Measurements from ENCODE around the gene GATA2.

The GATA2 gene

DNA sequence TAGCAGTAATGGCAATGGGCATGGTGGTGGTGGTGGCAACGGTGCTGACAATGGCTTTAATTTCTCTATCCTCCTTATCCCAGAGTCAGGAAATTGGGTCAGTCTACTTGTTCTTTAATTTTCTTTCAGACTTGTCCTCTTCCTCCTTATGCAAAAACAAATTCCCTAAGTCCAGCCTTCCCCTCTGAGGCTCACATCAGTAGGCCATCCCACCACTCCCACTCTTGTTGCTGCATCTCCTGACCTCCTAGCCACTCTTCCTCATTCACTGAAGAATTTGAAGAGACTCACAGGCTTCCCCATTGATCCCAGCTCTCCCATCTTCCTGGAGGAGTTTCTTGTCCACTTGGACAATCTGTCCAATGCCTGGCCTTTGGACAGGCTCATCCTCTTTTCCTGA, 46.2 kb downstream of the GATA2 start:
- H3K27me3 Mint-ChIP-seq: peaks cover 12 to 36% of the 10 kb centered on the region in 2 donors
- peaks cover 4% of the 10 kb centered on the region for H3K36me3 Mint-ChIP-seq (ENCODE audit: insufficient read depth)
- DNase-seq: no peak
- no peak overlapping the region for H3K27ac Mint-ChIP-seq
- H3K9me3 Mint-ChIP-seq: peaks cover 3 to 17% of the 10 kb centered on the region in 2 donors
- no peak overlapping the region for H3K4me3 Mint-ChIP-seq
- peaks cover 8 to 13% of the 10 kb centered on the region in 2 donors for H3K4me1 Mint-ChIP-seq (ENCODE audit: low read depth in 2 of 2)
- no peak for ATAC-seq (replicated peaks)

DNA sequence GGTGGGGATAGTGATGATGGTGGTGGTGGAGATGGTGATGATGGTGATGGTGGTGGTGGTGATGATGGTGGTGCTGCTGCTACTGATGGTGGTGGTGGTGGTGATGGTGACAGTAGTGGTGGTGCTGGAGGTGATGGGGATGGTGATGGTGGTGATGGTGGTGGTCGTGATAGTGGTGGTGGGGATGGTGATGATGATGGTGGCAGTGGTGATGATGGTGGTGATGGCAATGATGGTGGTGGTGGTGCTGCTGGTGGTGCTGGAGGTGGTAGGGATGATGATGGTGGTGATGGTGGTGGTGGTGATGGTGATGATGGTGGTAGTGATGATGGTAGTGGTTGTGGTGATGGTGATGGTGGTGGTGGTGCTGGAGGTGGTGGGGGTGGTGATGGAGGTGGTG, 47.6 kb downstream of the GATA2 start:
- no peak overlapping the region for H3K27ac Mint-ChIP-seq
- peaks cover 3 to 17% of the 10 kb centered on the region in 2 donors for H3K9me3 Mint-ChIP-seq
- no peak for DNase-seq
- no peak for ATAC-seq (replicated peaks)
- H3K4me3 Mint-ChIP-seq: no peak overlapping the region
- H3K27me3 Mint-ChIP-seq: peaks cover 9 to 35% of the 10 kb centered on the region in 2 donors
- peaks cover 8 to 12% of the 10 kb centered on the region in 2 donors for H3K4me1 Mint-ChIP-seq (ENCODE audit: low read depth in 2 of 2)
- H3K36me3 Mint-ChIP-seq (ENCODE audit: insufficient read depth): peaks cover 7% of the 10 kb centered on the region

DNA sequence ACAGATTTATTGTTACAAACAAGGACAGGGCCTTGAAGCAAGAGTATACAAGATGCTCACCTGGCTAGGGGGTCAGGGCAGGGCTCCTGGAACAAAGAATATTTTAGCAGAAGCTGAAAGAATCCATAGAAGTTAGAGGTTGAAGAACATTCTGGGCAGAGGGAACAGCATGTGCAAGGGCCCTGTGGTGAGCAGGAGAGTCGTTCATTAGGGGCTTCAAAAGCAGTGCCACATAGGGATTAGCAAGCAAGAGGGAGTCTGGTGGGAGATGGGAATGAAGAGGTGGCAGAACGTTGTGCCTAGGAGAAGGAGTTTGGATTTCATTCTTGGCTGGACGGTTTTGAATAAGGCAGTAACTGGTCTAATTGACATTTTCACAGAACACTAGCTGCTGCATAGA, 49.2 kb downstream of the GATA2 start:
- peaks cover 7% of the 10 kb centered on the region for H3K36me3 Mint-ChIP-seq (ENCODE audit: insufficient read depth)
- H3K9me3 Mint-ChIP-seq: peaks cover 3 to 17% of the 10 kb centered on the region in 2 donors
- H3K4me3 Mint-ChIP-seq: no peak overlapping the region
- peaks cover 5% of the 10 kb centered on the region in 2 donors for H3K4me1 Mint-ChIP-seq (ENCODE audit: low read depth in 2 of 2)
- DNase-seq (no peak), ATAC-seq (replicated peaks) (no peak)
- H3K27ac Mint-ChIP-seq: no peak overlapping the region
- H3K27me3 Mint-ChIP-seq: peaks cover 20 to 44% of the 10 kb centered on the region in 2 donors

DNA sequence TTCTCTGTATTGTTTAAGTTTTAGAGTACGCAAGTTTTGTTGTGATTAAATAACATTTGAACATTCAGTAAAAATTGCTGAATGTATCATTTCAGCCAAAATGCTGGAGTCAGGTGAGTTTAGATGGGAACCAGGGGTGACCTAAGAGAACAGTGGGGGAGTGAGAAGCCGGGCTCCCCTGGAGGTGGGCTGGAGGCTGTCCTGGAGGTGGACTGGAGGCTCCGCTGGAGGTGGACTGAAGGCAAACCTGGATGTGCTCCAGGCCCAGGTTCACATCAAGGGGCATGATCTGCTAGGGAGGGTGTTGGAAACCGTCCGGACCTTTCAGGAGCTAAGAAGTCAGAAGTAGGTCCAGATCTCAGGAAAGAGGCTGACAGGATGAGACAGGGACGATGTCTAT, 50.1 kb downstream of the GATA2 start:
- H3K27me3 Mint-ChIP-seq: peaks cover 25 to 49% of the 10 kb centered on the region in 2 donors
- H3K27ac Mint-ChIP-seq: no peak overlapping the region
- H3K36me3 Mint-ChIP-seq (ENCODE audit: insufficient read depth): peaks cover 7% of the 10 kb centered on the region
- DNase-seq (no peak), ATAC-seq (replicated peaks) (no peak)
- peaks cover 3 to 17% of the 10 kb centered on the region in 2 donors for H3K9me3 Mint-ChIP-seq
- H3K4me1 Mint-ChIP-seq (ENCODE audit: low read depth in 2 of 2): no peaks in the 10 kb centered on the region
- no peak overlapping the region for H3K4me3 Mint-ChIP-seq

DNA sequence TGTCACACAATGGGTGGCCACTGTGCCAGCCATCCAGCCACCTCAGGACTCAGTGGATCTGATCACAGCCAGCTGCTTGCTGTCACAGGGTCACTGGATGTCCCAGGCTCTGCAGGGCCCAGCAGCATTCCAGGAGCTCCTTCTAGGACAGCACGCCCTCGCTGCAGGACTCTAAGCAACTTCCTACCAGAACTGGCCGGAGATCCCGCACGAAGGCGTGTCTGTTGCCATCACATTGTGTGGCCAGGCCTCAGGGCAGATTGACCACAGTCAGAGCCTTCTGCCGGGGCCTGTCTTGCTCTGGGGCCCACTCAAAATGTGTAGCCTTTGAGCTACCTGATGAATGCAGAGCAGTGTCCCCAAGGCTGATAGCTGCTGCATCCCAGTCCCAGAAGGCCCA, 50.9 kb downstream of the GATA2 start:
- H3K36me3 Mint-ChIP-seq (ENCODE audit: insufficient read depth): peaks cover 7% of the 10 kb centered on the region
- H3K27ac Mint-ChIP-seq: no peak overlapping the region
- no peak overlapping the region for H3K4me3 Mint-ChIP-seq
- H3K9me3 Mint-ChIP-seq: peaks cover under 1 to 17% of the 10 kb centered on the region in 2 donors
- H3K4me1 Mint-ChIP-seq (ENCODE audit: low read depth in 2 of 2): no peaks in the 10 kb centered on the region
- peaks cover 25 to 50% of the 10 kb centered on the region in 2 donors for H3K27me3 Mint-ChIP-seq
- no peak for DNase-seq
- no peak for ATAC-seq (replicated peaks)

DNA sequence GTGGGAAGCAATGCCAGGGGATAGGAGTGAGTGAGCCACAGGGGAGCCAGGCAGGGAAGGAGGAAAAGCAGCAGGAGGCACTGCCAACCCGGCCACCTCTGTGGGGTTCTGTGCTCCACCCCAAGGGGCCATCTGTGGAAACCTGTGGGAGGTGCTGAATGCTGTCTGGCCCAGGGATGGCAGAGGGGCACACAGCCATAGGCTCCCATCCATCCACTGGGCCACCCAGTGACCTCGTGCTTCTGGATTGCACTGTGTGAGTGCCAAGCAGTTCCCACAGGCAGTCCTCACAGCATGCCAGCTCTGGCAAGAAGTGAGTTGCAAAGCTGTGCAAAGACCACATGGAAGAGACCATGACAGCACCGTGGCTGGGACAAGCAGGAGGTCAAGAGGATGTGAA, 53.8 kb downstream of the GATA2 start:
- ATAC-seq (replicated peaks) (no peak), DNase-seq (no peak)
- H3K9me3 Mint-ChIP-seq: no peaks in the 10 kb centered on the region
- peaks cover 3% of the 10 kb centered on the region for H3K36me3 Mint-ChIP-seq (ENCODE audit: insufficient read depth)
- H3K27ac Mint-ChIP-seq: no peak overlapping the region
- H3K27me3 Mint-ChIP-seq: peaks cover 25 to 72% of the 10 kb centered on the region in 2 donors
- H3K4me1 Mint-ChIP-seq (ENCODE audit: low read depth in 2 of 2): no peaks in the 10 kb centered on the region
- no peak overlapping the region for H3K4me3 Mint-ChIP-seq

DNA sequence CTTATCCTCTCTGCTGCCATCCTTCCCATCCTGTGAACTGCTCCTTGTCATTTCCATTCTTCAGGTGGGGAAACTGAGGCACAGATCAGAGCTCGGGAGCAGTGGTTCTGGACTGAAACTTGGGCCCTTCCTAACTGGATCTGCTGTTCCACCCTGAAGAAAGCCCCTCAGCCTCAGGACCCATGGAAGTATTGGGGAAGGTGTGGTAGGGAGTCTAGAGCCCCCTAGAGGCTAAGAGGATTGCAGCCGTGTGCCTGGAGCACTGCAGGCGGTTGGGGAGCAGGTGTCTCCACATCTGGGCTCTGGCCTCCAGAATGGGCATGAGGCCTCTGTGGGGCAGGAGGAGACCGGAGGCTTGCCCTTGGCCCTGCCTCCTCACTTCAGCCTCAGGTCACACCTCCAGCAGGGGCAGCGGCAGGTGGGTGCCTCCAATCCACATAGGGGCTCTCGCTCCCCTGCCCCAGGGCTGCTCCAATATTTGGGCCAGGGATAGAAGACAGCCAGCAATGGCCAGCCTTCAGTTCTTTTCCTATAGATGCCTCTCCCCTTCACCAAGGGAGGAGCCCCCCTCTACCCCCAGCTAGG, 54.4 kb downstream of the GATA2 start:
- H3K36me3 Mint-ChIP-seq (ENCODE audit: insufficient read depth): peaks cover 3% of the 10 kb centered on the region
- H3K27me3 Mint-ChIP-seq: peaks cover 28 to 77% of the 10 kb centered on the region in 2 donors
- ATAC-seq (replicated peaks): no peak

DNA sequence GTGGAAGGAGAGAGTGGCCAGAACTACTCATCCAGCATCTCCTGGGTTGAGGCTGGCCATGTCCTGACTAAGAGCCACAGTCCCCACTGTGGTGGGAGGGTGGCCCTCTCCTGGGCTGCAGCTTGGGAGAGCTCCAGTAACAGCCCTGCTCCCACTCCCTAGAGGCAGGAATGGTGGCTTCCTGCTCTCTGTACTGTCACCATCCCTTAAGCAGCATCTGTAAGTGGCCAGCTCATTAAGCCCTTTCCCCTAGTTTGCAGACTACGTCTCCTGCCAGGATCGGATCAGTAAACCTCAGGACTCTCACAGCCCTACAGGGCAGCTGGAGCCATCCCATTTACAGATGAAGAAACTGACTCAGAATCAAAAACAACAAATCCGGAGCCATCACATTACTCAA, 56.8 kb downstream of the GATA2 start:
- Mint-ChIP-seq H3K9me3 (no peaks in the 10 kb centered on the region), H3K27me3 (peaks cover 38 to 79% of the 10 kb centered on the region in 2 donors), H3K4me3 (no peak overlapping the region), H3K27ac (no peak overlapping the region), H3K36me3 (ENCODE audit: insufficient read depth) (peaks cover 8% of the 10 kb centered on the region), H3K4me1 (ENCODE audit: low read depth in 2 of 2) (peaks cover 0 to 10% of the 10 kb centered on the region in 2 donors)
- DNase-seq (no peak), ATAC-seq (replicated peaks) (no peak)

More for the DNA sequence above, 54.4 kb downstream of the GATA2 start:
- Mint-ChIP-seq H3K4me1 (ENCODE audit: low read depth in 2 of 2) (no peaks in the 10 kb centered on the region), H3K4me3 (no peak overlapping the region), H3K27ac (no peak overlapping the region), H3K9me3 (no peaks in the 10 kb centered on the region)
- DNase-seq: no peak

DNA sequence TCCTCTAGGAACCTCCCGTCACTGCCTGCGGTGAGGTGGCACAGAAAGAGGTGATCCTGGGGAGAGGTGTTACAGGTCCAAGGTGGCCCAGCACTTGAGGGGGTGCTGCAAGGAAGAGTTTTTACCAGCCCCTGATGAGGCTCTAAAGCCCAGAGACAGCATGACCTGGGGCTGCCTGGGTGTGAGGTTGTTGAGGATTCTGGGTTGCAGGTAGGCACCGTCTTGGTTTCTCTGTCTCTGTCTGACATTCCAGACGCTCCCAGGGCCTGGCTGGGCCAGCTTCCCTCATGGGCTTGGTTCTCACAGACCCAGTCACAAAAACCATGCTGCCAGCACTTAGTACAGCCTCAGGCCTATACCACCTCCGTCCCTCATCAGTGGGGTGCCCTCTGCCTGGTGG, 57.4 kb downstream of the GATA2 start:
- H3K36me3 Mint-ChIP-seq (ENCODE audit: insufficient read depth): peaks cover 8% of the 10 kb centered on the region
- H3K4me3 Mint-ChIP-seq: no peak overlapping the region
- H3K9me3 Mint-ChIP-seq: no peaks in the 10 kb centered on the region
- no peak for ATAC-seq (replicated peaks)
- peaks cover 44 to 80% of the 10 kb centered on the region in 2 donors for H3K27me3 Mint-ChIP-seq
- H3K4me1 Mint-ChIP-seq (ENCODE audit: low read depth in 2 of 2): peaks cover 0 to 10% of the 10 kb centered on the region in 2 donors
- H3K27ac Mint-ChIP-seq: no peak overlapping the region
- no peak for DNase-seq

DNA sequence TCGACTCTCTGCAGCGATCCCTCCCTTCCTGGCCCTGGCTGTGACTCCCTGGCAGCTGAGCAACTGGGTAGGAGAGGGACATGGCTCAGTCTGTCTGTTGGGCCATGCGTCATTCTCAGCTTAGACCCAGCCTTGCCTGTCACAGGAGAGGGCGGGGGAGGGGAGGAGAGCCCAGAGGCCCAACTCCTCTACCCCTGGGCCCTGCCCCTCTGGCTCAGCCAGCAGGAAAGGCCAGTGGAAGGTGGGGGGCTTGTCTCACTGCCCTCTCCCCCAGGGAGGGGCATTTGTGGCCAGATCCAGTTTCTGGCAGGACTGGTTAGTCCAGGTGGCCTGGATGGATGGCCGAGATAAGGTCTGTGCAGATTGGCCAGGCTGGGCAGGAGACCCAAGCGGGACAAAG, 57.9 kb downstream of the GATA2 start:
- peaks cover 8% of the 10 kb centered on the region for H3K36me3 Mint-ChIP-seq (ENCODE audit: insufficient read depth)
- H3K27ac Mint-ChIP-seq: no peak overlapping the region
- H3K9me3 Mint-ChIP-seq: no peaks in the 10 kb centered on the region
- peaks cover 49 to 80% of the 10 kb centered on the region in 2 donors for H3K27me3 Mint-ChIP-seq
- no peak for DNase-seq
- no peak overlapping the region for H3K4me3 Mint-ChIP-seq
- H3K4me1 Mint-ChIP-seq (ENCODE audit: low read depth in 2 of 2): peaks cover 0 to 10% of the 10 kb centered on the region in 2 donors
- no peak for ATAC-seq (replicated peaks)

DNA sequence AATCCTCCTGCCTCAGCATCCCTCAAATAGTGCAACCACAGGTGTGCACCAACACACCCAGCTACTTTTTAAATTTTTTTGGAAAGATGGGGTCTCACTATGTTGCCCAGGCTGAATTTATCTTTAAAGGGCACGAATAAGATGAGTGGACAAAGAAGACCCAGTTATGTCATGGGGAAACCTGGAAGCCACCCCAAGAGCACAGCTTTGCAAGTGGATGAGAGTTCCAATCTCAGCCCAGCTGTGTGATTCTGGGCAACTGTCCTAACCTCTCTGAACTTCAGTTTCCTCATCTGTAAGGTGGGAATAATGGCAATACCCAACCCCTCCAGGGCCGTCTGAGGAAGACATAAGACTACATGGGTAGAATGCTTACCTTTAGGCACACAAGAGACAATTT, 58.5 kb downstream of the GATA2 start:
- DNase-seq: no peak
- H3K4me1 Mint-ChIP-seq (ENCODE audit: low read depth in 2 of 2): peaks cover 0 to 10% of the 10 kb centered on the region in 2 donors
- H3K4me3 Mint-ChIP-seq: no peak overlapping the region
- peaks cover 50 to 80% of the 10 kb centered on the region in 2 donors for H3K27me3 Mint-ChIP-seq
- peaks cover 8% of the 10 kb centered on the region for H3K36me3 Mint-ChIP-seq (ENCODE audit: insufficient read depth)
- no peaks in the 10 kb centered on the region for H3K9me3 Mint-ChIP-seq
- ATAC-seq (replicated peaks): no peak
- no peak overlapping the region for H3K27ac Mint-ChIP-seq

DNA sequence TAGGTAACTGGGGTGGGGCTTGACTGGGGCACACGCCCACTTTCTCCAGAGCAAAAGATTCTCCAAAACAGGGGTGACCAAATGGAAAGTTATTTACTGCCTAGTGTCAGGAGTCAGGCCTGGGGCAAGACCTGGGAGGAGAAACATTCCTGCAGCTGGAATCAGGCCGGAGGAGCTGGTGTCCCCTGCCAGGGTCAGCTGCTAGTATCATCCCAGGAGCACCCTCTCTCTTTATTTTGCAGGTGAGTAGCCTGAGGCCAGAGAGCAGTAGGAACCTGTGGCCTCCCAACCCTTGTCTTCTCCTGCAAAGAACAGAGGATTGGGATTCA, 59.2 kb downstream of the GATA2 start:
- Mint-ChIP-seq H3K9me3 (no peaks in the 10 kb centered on the region), H3K4me3 (no peak overlapping the region), H3K27me3 (peaks cover 43 to 80% of the 10 kb centered on the region in 2 donors), H3K27ac (no peak overlapping the region), H3K36me3 (ENCODE audit: insufficient read depth) (peaks cover 8% of the 10 kb centered on the region), H3K4me1 (ENCODE audit: low read depth in 2 of 2) (peaks cover 0 to 10% of the 10 kb centered on the region in 2 donors)
- ATAC-seq (replicated peaks) (no peak), DNase-seq (no peak)

DNA sequence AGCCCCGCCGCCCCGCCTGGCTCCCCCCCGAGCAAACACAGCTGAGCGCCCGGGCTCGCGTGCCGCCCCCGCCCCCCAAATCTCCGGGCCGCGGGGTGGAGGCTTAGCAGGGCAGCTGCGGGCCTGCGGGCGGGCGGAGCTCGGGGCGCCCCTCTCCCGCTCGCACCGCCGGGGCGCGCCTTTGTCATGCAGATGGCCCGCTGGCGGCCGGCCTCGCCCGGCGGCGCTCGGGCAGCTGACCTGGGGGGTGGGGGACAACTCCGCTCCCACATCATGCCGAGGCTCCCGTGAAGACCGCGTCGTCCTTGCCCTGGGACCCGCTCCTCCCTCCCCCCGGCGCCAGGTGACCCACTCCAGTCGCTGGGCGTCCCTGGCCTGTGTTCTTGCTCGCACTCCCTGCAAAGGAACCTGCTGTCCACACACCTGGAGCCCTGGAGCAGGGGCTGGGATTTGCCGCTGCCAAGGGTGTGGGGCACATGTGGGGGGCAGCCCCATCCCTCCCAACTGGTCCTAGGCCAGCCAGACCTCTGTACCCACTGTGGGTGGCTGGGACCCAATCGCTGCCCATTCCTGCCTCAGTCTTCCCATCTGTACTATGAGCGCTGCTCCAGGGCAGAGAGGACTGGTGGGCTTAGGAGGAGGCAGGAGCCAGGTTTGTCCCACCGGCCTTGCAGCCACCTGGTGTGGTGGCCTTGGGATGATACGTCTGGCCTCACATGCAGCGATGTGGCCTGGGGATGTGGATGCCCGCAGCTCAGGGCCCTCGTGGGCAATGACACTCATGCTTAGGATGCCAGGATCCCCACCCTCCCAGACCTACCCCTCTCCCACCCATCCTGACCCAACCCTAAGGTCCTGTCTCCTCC, 59.8 kb downstream of the GATA2 start:
- no peak for ATAC-seq (replicated peaks)
- no peak overlapping the region for H3K27ac Mint-ChIP-seq
- H3K9me3 Mint-ChIP-seq: no peaks in the 10 kb centered on the region
- peaks cover 42 to 80% of the 10 kb centered on the region in 2 donors for H3K27me3 Mint-ChIP-seq
- no peak for DNase-seq
- peaks cover 8% of the 10 kb centered on the region for H3K36me3 Mint-ChIP-seq (ENCODE audit: insufficient read depth)
- no peak overlapping the region for H3K4me3 Mint-ChIP-seq
- H3K4me1 Mint-ChIP-seq (ENCODE audit: low read depth in 2 of 2): peaks cover 0 to 10% of the 10 kb centered on the region in 2 donors
